Activated B cell treated with CpG ODN at 0.5 μM for 24 hours (primary cell): Measurements from ENCODE around the gene WDR76. TPM values are rescaled to one million over a fixed set of nuclear protein-coding genes. Genes with fewer than 3 reads are reported as not detected.
A peak's percentile ranks its signal among the peaks of the same experiment; 100 is the strongest.

Source experiments
- ATAC-seq: fragments of 200-7000 bp; cut with Tn5 transposase; one replicate; pipeline ENCODE4 v1.10.0; 2021; ENCODE audit warnings: low read depth, mild to moderate bottlenecking, moderate library complexity
- CTCF ChIA-PET: fragments of 350-600 bp; sonication (Branson Sonifier 250); formaldehyde crosslinking; loops from one replicate; lab custom pipeline; 2021; ENCODE audit warnings: antibody characterized with exemption; lab: Charles Lee
- POLR2A ChIA-PET: fragments of 350-600 bp; sonication (Branson Sonifier 250); formaldehyde crosslinking; loops from one replicate; lab custom pipeline; 2021; ENCODE audit warnings: antibody characterized with exemption; lab: Charles Lee
- DNase-seq: peaks from one replicate; pipeline ENCODE4 v3.0.0; 2022
- H3K27ac Mint-ChIP-seq: one replicate; pipeline ENCODE4 v1.8.0; 2020; ENCODE audit warnings: mixed read lengths
- H3K27me3 Mint-ChIP-seq: one replicate; pipeline ENCODE4 v1.8.0; 2021; ENCODE audit warnings: mixed read lengths
- H3K36me3 Mint-ChIP-seq: one replicate; pipeline ENCODE4 v1.8.0; 2021; ENCODE audit warnings: low read depth, mixed read lengths
- H3K4me1 Mint-ChIP-seq: one replicate; pipeline ENCODE4 v1.8.0; 2021; ENCODE audit warnings: mixed read lengths
- H3K4me3 Mint-ChIP-seq: one replicate; pipeline ENCODE4 v1.8.0; 2020; ENCODE audit warnings: mild to moderate bottlenecking, mixed read lengths
- H3K9me3 Mint-ChIP-seq: one replicate; pipeline ENCODE4 v1.8.0; 2020; ENCODE audit warnings: mixed read lengths
- CTCF ChIP-seq: fragments of 200-600 bp; IDR thresholded peaks from one replicate; pipeline ENCODE4 v1.8.0; 2022; ENCODE audit warnings: antibody characterized with exemption, mild to moderate bottlenecking
- intact Hi-C: fragments of 100-400 bp; cut with micrococcal nuclease; formaldehyde crosslinking; loops from one replicate; pipeline ENCODE4 v1.15.1; 2024
- total RNA-seq: library from RNA; stranded (reverse); gene quantifications from 2 replicates; pipeline ENCODE4 v1.2.3, GENCODE V29; 2022

WDR76 gene
- total RNA-seq, 1 donor from 2014 or later: 15.1 TPM

- ChIA-PET POLR2A (interaction anchor here (0.8 kb wide), 1 partner anchor 41 kb away, joined by 8 read pairs; no protein-coding TSS in a partner anchor), CTCF (no interaction called here)
- Mint-ChIP-seq H3K9me3 (no peaks in the 10 kb centered on the region), H3K36me3 (peaks cover 23% of the 10 kb centered on the region), H3K4me1 (peaks cover 3% of the 10 kb centered on the region), H3K27me3 (no peaks in the 10 kb centered on the region), H3K27ac (no peak overlapping the region), H3K4me3 (no peak overlapping the region)
- ATAC-seq: no peak
- intact Hi-C loops: no loop called here
- DNase-seq: no peak
- TF ChIP-seq CTCF: no peak
Observed at GRCh38 chr15:43868406-43868805, 41.6 kb downstream of the WDR76 start.

- H3K4me1 Mint-ChIP-seq: peaks cover 3% of the 10 kb centered on the region
- no peak overlapping the region for H3K27ac Mint-ChIP-seq
- ATAC-seq (no peak), DNase-seq (no peak)
- TF ChIP-seq CTCF: no peak
- H3K27me3 Mint-ChIP-seq: no peaks in the 10 kb centered on the region
- no peaks in the 10 kb centered on the region for H3K9me3 Mint-ChIP-seq
- intact Hi-C loops: loop anchor here (1.0 kb wide), 2 partner anchors 194 to 347 kb away; no protein-coding TSS in a partner anchor
- POLR2A ChIA-PET: no interaction called here
- CTCF ChIA-PET: interaction anchor here (0.8 to 1.3 kb wide), 3 partner anchors 70 to 629 kb away, joined by 3 to 4 read pairs (median 3); no protein-coding TSS in a partner anchor
- peaks cover 7% of the 10 kb centered on the region for H3K36me3 Mint-ChIP-seq
- no peak overlapping the region for H3K4me3 Mint-ChIP-seq
Observed at GRCh38 chr15:43871835-43872234, 45.0 kb downstream of the WDR76 start.

- no peak for DNase-seq
- H3K36me3 Mint-ChIP-seq: peaks cover 3% of the 10 kb centered on the region
- no peak overlapping the region for H3K4me3 Mint-ChIP-seq
- no peak overlapping the region for H3K27ac Mint-ChIP-seq
- H3K9me3 Mint-ChIP-seq: no peaks in the 10 kb centered on the region
- ChIA-PET CTCF (interaction anchor here (1.3 kb wide), 2 partner anchors 69 to 629 kb away, joined by 3 read pairs; no protein-coding TSS in a partner anchor), POLR2A (no interaction called here)
- H3K27me3 Mint-ChIP-seq: no peaks in the 10 kb centered on the region
- peaks cover 3% of the 10 kb centered on the region for H3K4me1 Mint-ChIP-seq
- intact Hi-C loops: loop anchor here (1.0 kb wide), 2 partner anchors 194 to 347 kb away; no protein-coding TSS in a partner anchor
- peak; percentile 34 for ATAC-seq
- no peak for TF ChIP-seq CTCF
Observed at GRCh38 chr15:43872416-43873020, 45.7 kb downstream of the WDR76 start.

GRCh38 chr15:43873651-43874050 lies 46.8 kb downstream of the WDR76 start:
- intact Hi-C loops: no loop called here

More at GRCh38 chr15:43873651-43874050, 46.8 kb downstream of the WDR76 start:
- ChIA-PET POLR2A (no interaction called here), CTCF (no interaction called here)
- H3K27ac Mint-ChIP-seq: no peak overlapping the region
- no peak overlapping the region for H3K4me3 Mint-ChIP-seq
- no peak for ATAC-seq
- no peak for DNase-seq
- no peaks in the 10 kb centered on the region for H3K4me1 Mint-ChIP-seq
- peaks cover 2% of the 10 kb centered on the region for H3K36me3 Mint-ChIP-seq
- no peak for TF ChIP-seq CTCF
- H3K27me3 Mint-ChIP-seq: no peaks in the 10 kb centered on the region
- no peaks in the 10 kb centered on the region for H3K9me3 Mint-ChIP-seq
